ENCODE data around the gene CYP4F11. TPM values are rescaled to one million over a fixed set of nuclear protein-coding genes. Genes with fewer than 3 reads are reported as not detected.
A peak's percentile ranks its signal among the peaks of the same experiment; 100 is the strongest.
"Not testable (repeated sequence)": the region's sequence is repeated elsewhere in the genome, so short reads cannot be mapped to it uniquely, and the experiment has no call there.

The CYP4F11 gene
- polyA plus RNA-seq, 2 donors = 4.9 to 11.9 TPM

DNA sequence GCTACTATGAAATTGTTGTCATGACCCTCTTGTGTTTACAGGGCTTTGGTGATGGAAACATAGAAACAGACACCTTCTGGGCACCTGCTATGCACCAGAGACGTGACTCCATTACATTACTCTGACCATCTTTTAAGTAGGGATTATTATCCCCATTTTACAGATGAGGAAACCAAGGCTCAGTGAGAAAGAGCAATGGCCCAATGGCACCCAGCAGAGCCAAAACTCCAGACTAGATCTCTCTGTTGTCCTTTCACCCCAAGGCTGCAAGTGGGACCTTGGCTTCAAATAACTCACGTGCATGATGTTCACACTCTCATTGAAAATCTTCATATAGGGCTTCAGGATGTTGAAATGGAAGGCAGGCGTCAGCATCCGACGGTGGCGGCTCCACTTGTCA is 42.3 kb downstream of the CYP4F11 start:
- Histone ChIP-seq H3K9me3 (ENCODE audit: control insufficient read depth in 2 of 2, insufficient read depth in 1 of 2, low read depth in 1 of 2, low read length in 1 of 2) (peaks cover 0 to 3% of the 10 kb centered on the region in 2 donors), H3K27me3 (ENCODE audit: control insufficient read depth in 1 of 2, insufficient read depth in 2 of 2, low read length in 2 of 2) (no peaks in the 10 kb centered on the region), H3K36me3 (ENCODE audit: control insufficient read depth in 2 of 2, insufficient read depth in 2 of 2, low read length in 1 of 2) (no peaks in the 10 kb centered on the region), H3K4me3 (ENCODE audit: low read depth in 1 of 2, low read length in 2 of 2) (no peak overlapping the region), H3K4me1 (ENCODE audit: control insufficient read depth in 2 of 2, insufficient read depth in 2 of 2, low read length in 1 of 2) (no peaks in the 10 kb centered on the region), H3K27ac (ENCODE audit: low read depth in 2 of 2, low read length in 1 of 2) (no peak overlapping the region)
- WGBS, 2 donors = 76 to 81% methylated on average over 6 of the region's 6 CpGs

DNA sequence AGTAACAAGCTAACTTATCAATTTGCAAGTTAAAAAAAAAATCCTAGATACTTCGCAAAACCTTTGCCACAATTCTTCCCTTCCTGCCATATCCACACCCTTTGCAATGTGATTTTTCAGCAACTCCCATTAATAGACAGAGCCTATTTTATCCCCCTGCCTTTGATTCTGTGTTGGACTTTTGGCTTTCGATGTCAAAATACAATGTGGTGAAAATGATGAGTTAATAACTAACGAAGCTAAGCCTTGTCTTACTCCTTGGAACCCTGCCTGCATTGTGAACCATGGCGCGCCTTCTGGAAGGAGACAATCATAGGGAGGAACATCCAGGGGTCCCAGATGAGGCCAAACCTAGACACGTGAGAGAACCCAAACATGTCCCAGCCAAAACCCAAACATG is 42.9 kb downstream of the CYP4F11 start:
- no peaks in the 10 kb centered on the region for H3K27me3 ChIP-seq (ENCODE audit: control insufficient read depth in 1 of 2, insufficient read depth in 2 of 2, low read length in 2 of 2)
- H3K27ac ChIP-seq (ENCODE audit: low read depth in 2 of 2, low read length in 1 of 2) = no peak overlapping the region
- no peak overlapping the region for H3K4me3 ChIP-seq (ENCODE audit: low read depth in 1 of 2, low read length in 2 of 2)
- H3K4me1 ChIP-seq (ENCODE audit: control insufficient read depth in 2 of 2, insufficient read depth in 2 of 2, low read length in 1 of 2) = no peaks in the 10 kb centered on the region
- WGBS, 2 donors = 65 to 74% methylated on average over 6 of the region's 6 CpGs
- no peaks in the 10 kb centered on the region for H3K36me3 ChIP-seq (ENCODE audit: control insufficient read depth in 2 of 2, insufficient read depth in 2 of 2, low read length in 1 of 2)
- H3K9me3 ChIP-seq (ENCODE audit: control insufficient read depth in 2 of 2, insufficient read depth in 1 of 2, low read depth in 1 of 2, low read length in 1 of 2) = peaks cover 0 to 3% of the 10 kb centered on the region in 2 donors

DNA sequence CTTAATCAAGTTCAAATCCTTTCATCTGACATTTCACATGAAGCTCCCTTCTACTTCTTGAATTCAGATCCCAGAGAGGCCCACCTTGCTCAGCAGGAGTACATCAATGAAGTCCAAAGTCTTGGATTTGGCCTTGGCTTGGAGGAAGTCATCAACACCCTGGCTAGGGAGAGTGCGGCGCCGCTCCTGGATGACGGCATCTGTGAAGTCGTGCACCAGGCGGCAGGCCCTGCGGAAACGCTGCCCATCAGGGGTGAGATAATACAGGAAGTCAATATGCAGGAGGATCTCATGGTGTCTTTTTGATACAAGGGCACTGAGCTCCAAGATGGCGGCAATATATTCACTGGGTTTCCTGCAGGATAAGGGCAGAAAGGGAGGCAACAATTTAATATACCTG is 45.0 kb downstream of the CYP4F11 start:
- not testable (repeated sequence) for H3K27ac ChIP-seq (ENCODE audit: low read depth in 2 of 2, low read length in 1 of 2); H3K4me3 ChIP-seq (ENCODE audit: low read depth in 1 of 2, low read length in 2 of 2); H3K27me3 ChIP-seq (ENCODE audit: control insufficient read depth in 1 of 2, insufficient read depth in 2 of 2, low read length in 2 of 2); H3K36me3 ChIP-seq (ENCODE audit: control insufficient read depth in 2 of 2, insufficient read depth in 2 of 2, low read length in 1 of 2); H3K9me3 ChIP-seq (ENCODE audit: control insufficient read depth in 2 of 2, insufficient read depth in 1 of 2, low read depth in 1 of 2, low read length in 1 of 2); H3K4me1 ChIP-seq (ENCODE audit: control insufficient read depth in 2 of 2, insufficient read depth in 2 of 2, low read length in 1 of 2)
- 86 to 90% methylated on average over 9 of the region's 9 CpGs for WGBS, 2 donors

DNA sequence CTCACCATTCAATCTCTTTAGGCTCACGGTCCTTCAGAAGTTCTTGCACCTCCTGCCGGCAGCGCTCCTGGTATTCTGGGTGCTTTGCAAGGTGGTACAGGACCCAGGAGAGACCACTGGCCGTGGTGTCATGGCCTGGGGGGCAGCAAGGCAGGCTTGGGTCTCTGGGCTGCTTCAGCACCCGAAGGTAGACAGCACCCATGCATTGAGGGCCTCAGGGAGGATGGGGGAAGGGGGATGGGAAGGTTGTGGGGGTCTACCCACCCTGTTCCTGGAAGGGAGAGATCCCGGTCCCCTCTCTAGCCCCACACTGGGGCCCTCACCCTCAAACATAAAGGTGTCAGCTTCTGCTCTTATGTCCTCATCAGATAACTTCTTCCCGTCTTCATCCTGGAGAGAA is 48.4 kb downstream of the CYP4F11 start:
- H3K36me3 ChIP-seq (ENCODE audit: control insufficient read depth in 2 of 2, insufficient read depth in 2 of 2, low read length in 1 of 2) = no peaks in the 10 kb centered on the region
- H3K27ac ChIP-seq (ENCODE audit: low read depth in 2 of 2, low read length in 1 of 2) = no peak overlapping the region
- H3K4me3 ChIP-seq (ENCODE audit: low read depth in 1 of 2, low read length in 2 of 2) = no peak overlapping the region
- no peaks in the 10 kb centered on the region for H3K27me3 ChIP-seq (ENCODE audit: control insufficient read depth in 1 of 2, insufficient read depth in 2 of 2, low read length in 2 of 2)
- no peaks in the 10 kb centered on the region for H3K9me3 ChIP-seq (ENCODE audit: control insufficient read depth in 2 of 2, insufficient read depth in 1 of 2, low read depth in 1 of 2, low read length in 1 of 2)
- no peaks in the 10 kb centered on the region for H3K4me1 ChIP-seq (ENCODE audit: control insufficient read depth in 2 of 2, insufficient read depth in 2 of 2, low read length in 1 of 2)
- 72 to 77% methylated on average over 7 of the region's 7 CpGs for WGBS, 2 donors

DNA sequence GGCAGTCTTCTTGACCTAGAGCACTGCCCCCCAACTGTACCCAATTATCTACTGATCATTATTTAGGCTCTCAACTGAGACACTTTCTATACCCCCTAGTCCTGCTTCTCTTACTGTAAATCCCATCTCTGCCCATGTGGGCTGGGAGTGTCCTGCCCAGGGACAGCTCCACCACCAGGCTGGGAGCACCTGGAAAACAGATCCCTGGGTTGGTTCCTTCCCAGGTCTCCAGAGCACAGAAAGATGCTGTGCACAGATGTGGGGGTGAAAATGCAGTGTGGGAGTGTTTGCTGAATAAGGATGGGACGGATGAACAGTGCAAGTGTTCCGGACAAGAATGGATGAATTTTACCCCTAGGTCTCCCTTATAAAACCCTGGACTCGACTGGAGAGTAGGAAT is 49.2 kb downstream of the CYP4F11 start:
- H3K36me3 ChIP-seq (ENCODE audit: control insufficient read depth in 2 of 2, insufficient read depth in 2 of 2, low read length in 1 of 2) = no peaks in the 10 kb centered on the region
- 72 to 75% methylated on average over 3 of the region's 3 CpGs for WGBS, 2 donors
- H3K9me3 ChIP-seq (ENCODE audit: control insufficient read depth in 2 of 2, insufficient read depth in 1 of 2, low read depth in 1 of 2, low read length in 1 of 2) = no peaks in the 10 kb centered on the region
- H3K4me3 ChIP-seq (ENCODE audit: low read depth in 1 of 2, low read length in 2 of 2) = no peak overlapping the region
- no peak overlapping the region for H3K27ac ChIP-seq (ENCODE audit: low read depth in 2 of 2, low read length in 1 of 2)
- no peaks in the 10 kb centered on the region for H3K4me1 ChIP-seq (ENCODE audit: control insufficient read depth in 2 of 2, insufficient read depth in 2 of 2, low read length in 1 of 2)
- H3K27me3 ChIP-seq (ENCODE audit: control insufficient read depth in 1 of 2, insufficient read depth in 2 of 2, low read length in 2 of 2) = no peaks in the 10 kb centered on the region

DNA sequence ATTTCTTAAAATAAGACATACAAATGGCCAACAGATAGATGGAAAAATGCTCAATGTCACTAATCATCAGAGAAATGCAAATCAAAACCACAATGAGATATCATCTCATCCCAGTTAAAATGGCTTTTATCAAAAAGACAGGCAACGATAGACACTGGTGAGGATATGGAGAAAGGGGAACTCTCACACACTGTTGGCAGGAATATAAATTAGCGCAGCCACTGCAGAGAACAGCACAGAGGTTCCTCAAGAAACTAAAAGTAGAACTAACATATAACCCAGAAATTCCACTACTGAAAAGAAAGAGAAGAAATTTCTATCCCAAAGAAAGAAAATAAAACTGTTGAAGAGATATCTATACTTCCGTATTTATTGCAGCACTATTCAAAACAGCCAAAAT is 51.0 kb downstream of the CYP4F11 start:
- not testable (repeated sequence) for H3K36me3 ChIP-seq (ENCODE audit: control insufficient read depth in 2 of 2, insufficient read depth in 2 of 2, low read length in 1 of 2); H3K4me1 ChIP-seq (ENCODE audit: control insufficient read depth in 2 of 2, insufficient read depth in 2 of 2, low read length in 1 of 2); H3K9me3 ChIP-seq (ENCODE audit: control insufficient read depth in 2 of 2, insufficient read depth in 1 of 2, low read depth in 1 of 2, low read length in 1 of 2); H3K27me3 ChIP-seq (ENCODE audit: control insufficient read depth in 1 of 2, insufficient read depth in 2 of 2, low read length in 2 of 2); H3K27ac ChIP-seq (ENCODE audit: low read depth in 2 of 2, low read length in 1 of 2); H3K4me3 ChIP-seq (ENCODE audit: low read depth in 1 of 2, low read length in 2 of 2)
- 70 to 77% methylated on average over 3 of the region's 3 CpGs for WGBS, 2 donors

DNA sequence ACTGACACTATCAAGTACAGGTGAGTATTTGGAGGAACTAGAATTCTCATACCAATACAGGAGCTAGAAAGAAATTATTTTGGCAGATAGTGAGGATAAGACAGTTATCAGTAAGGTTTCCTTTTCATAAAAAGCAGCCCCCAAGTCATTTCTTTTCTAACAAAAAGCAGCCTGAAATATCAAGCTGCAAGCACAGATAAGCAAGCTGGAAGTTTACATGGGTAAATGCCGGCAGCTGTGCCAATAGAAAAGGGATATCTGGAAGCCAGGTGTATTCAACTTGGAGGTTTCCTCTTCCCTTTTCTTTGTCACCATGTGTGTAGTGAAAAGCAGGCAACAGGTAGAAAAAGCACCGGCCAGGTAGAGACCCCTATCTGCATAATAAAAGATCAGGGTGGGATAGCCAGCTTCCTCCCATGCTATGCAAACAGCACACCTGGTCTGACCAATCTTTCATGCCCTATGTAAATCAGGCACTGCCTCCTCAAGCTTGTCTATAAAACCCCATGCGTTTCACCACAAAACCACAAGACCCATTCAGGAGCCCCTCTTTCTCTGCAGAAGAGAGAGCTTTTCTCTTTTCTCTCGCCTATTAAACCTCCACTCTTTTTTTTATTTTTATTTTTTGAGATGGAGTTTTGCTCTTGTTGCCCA is 59.4 kb downstream of the CYP4F11 start:
- Histone ChIP-seq H3K4me1 (ENCODE audit: control insufficient read depth in 2 of 2, insufficient read depth in 2 of 2, low read length in 1 of 2) (no peaks in the 10 kb centered on the region), H3K9me3 (ENCODE audit: control insufficient read depth in 2 of 2, insufficient read depth in 1 of 2, low read depth in 1 of 2, low read length in 1 of 2) (no peaks in the 10 kb centered on the region), H3K36me3 (ENCODE audit: control insufficient read depth in 2 of 2, insufficient read depth in 2 of 2, low read length in 1 of 2) (no peaks in the 10 kb centered on the region), H3K4me3 (ENCODE audit: low read depth in 1 of 2, low read length in 2 of 2) (no peak overlapping the region), H3K27ac (ENCODE audit: low read depth in 2 of 2, low read length in 1 of 2) (no peak overlapping the region), H3K27me3 (ENCODE audit: control insufficient read depth in 1 of 2, insufficient read depth in 2 of 2, low read length in 2 of 2) (peaks cover 0 to 4% of the 10 kb centered on the region in 2 donors)
- WGBS, 2 donors = 42 to 51% methylated on average over 4 of the region's 4 CpGs

DNA sequence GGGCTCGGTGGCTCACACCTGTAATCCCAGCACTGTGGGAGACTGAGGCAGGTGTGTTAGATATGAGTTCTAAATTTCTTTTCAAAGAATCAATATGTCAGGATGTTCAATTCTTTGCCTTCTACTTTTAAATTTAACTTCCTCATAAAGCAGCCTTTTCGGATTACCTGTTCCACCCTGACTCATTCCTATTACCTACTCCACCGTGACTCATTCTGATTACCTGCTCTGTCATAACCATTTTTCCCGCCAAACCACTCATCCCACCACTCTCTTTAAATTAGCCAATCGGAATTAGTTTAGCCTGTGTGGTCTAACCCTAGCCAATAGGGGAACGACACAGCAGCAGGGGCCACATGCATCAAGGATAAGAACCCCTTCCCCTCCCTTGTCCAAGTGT is 60.6 kb downstream of the CYP4F11 start:
- not testable (repeated sequence) for H3K4me1 ChIP-seq (ENCODE audit: control insufficient read depth in 2 of 2, insufficient read depth in 2 of 2, low read length in 1 of 2)
- 55 to 78% methylated on average over 6 of the region's 6 CpGs for WGBS, 2 donors

DNA sequence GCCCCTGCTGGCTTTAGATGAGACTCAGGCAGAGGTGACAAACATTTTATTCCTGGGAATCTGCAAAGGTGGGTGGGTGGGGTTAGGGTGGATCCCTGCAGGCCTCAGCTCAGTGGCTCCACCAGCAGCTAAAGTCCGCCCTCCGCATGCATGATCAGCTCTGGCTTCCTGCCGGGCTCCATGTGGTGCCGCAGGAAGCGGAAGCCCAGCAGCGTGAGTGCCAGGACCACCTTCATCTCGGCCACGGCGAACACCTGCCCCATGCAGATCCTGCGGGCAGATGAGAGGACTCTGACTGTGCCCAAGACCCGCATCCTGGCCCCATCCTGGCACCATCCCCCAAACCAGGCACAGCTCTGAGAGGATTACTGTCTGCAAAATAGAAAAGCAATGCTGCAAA is 62.8 kb downstream of the CYP4F11 start:
- Histone ChIP-seq H3K4me3 (ENCODE audit: low read depth in 1 of 2, low read length in 2 of 2) (no peak overlapping the region), H3K27ac (ENCODE audit: low read depth in 2 of 2, low read length in 1 of 2) (no peak overlapping the region), H3K4me1 (ENCODE audit: control insufficient read depth in 2 of 2, insufficient read depth in 2 of 2, low read length in 1 of 2) (no peaks in the 10 kb centered on the region), H3K36me3 (ENCODE audit: control insufficient read depth in 2 of 2, insufficient read depth in 2 of 2, low read length in 1 of 2) (no peaks in the 10 kb centered on the region), H3K9me3 (ENCODE audit: control insufficient read depth in 2 of 2, insufficient read depth in 1 of 2, low read depth in 1 of 2, low read length in 1 of 2) (no peaks in the 10 kb centered on the region), H3K27me3 (ENCODE audit: control insufficient read depth in 1 of 2, insufficient read depth in 2 of 2, low read length in 2 of 2) (peaks cover 0 to 4% of the 10 kb centered on the region in 2 donors)
- 16 to 31% methylated on average over 11 of the region's 11 CpGs for WGBS, 2 donors

More for the DNA sequence above, 60.6 kb downstream of the CYP4F11 start:
- H3K36me3 ChIP-seq (ENCODE audit: control insufficient read depth in 2 of 2, insufficient read depth in 2 of 2, low read length in 1 of 2); H3K27me3 ChIP-seq (ENCODE audit: control insufficient read depth in 1 of 2, insufficient read depth in 2 of 2, low read length in 2 of 2); H3K9me3 ChIP-seq (ENCODE audit: control insufficient read depth in 2 of 2, insufficient read depth in 1 of 2, low read depth in 1 of 2, low read length in 1 of 2); H3K4me3 ChIP-seq (ENCODE audit: low read depth in 1 of 2, low read length in 2 of 2): not testable (repeated sequence)
- peak overlapping the region in 1 of 2 donors; percentile 35 for H3K27ac ChIP-seq (ENCODE audit: low read depth in 2 of 2, low read length in 1 of 2)

DNA sequence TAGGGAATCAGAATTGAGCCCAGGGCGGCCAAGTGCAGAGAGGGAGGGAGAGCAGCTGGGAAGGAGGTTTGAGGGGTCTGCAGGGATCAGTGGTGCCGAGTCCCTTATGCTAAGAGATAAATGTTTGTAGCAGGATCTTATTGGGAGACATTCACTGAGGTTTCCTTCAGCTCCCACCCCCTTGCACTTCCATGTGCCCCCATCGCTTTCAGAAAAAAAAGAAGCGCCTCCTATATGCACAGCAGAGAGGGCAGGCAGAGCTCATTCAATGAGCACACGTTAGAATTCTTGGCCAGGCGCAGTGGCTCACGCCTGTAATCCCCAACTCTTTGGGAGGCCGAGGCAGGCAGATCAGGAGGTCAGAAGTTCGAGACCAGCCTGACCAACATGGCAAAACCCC is 64.5 kb downstream of the CYP4F11 start:
- Histone ChIP-seq H3K9me3 (ENCODE audit: control insufficient read depth in 2 of 2, insufficient read depth in 1 of 2, low read depth in 1 of 2, low read length in 1 of 2) (no peaks in the 10 kb centered on the region), H3K27ac (ENCODE audit: low read depth in 2 of 2, low read length in 1 of 2) (peak overlapping the region; percentile 55 to 81), H3K4me1 (ENCODE audit: control insufficient read depth in 2 of 2, insufficient read depth in 2 of 2, low read length in 1 of 2) (no peaks in the 10 kb centered on the region), H3K27me3 (ENCODE audit: control insufficient read depth in 1 of 2, insufficient read depth in 2 of 2, low read length in 2 of 2) (peaks cover 0 to under 1% of the 10 kb centered on the region in 2 donors), H3K4me3 (ENCODE audit: low read depth in 1 of 2, low read length in 2 of 2) (no peak overlapping the region), H3K36me3 (ENCODE audit: control insufficient read depth in 2 of 2, insufficient read depth in 2 of 2, low read length in 1 of 2) (no peaks in the 10 kb centered on the region)
- 50 to 61% methylated on average over 9 of the region's 9 CpGs for WGBS, 2 donors

Data from esophagus (tissue), 2 donors.